Prostate gland (tissue), 2 donors: ENCODE data around the gene FRMD5. TPM values are rescaled to one million over a fixed set of nuclear protein-coding genes. Genes with fewer than 3 reads are reported as not detected.

ENCODE experiments used
- DNase-seq: peaks from one replicate; pipeline ENCODE4 v3.0.0-alpha.2; 2019; ENCODE audit warnings: low spot score
- H3K27ac ChIP-seq, 2 donors: fragments of 200-600 bp; sonication (generic); 2 replicates each; pipeline ENCODE4 v1.5.1; 2017 to 2019
- H3K27me3 ChIP-seq: fragments of 200-600 bp; sonication (generic); replicated peaks from 2 replicates; pipeline ENCODE4 v1.5.1; 2019; ENCODE audit not compliant: insufficient read depth
- H3K36me3 ChIP-seq, 2 donors: fragments of 200-600 bp; sonication (generic); 1 replicate in 1 of 2; 2 replicates in 1 of 2; pipeline versions ENCODE4 v1.5.1 to v1.8.1; 2017 to 2019
- H3K4me1 ChIP-seq: fragments of 200-600 bp; sonication (generic); replicated peaks from 2 replicates; pipeline ENCODE4 v1.5.1; 2019
- H3K4me3 ChIP-seq, 2 donors: fragments of 200-600 bp; sonication (generic); 2 replicates each; pipeline ENCODE4 v1.5.1; 2017 to 2019
- H3K9me3 ChIP-seq: fragments of 200-600 bp; sonication (generic); 2 replicates; pipeline ENCODE4 v1.5.1; 2017
- POLR2A ChIP-seq: fragments of 450-650 bp; IDR thresholded peaks from one replicate; pipeline ENCODE4 v1.6.1; 2016; ENCODE audit warnings: antibody characterized with exemption, mild to moderate bottlenecking
- POLR2AphosphoS5 ChIP-seq: sonication (generic); formaldehyde crosslinking; IDR thresholded peaks from one replicate; pipeline ENCODE4 v1.6.1; 2017; ENCODE audit warnings: antibody characterized with exemption
- WGBS: methylation state at CpG from one replicate; pipeline ENCODE4 v1.1.5; 2018; 5-methylcytosine and 5-hydroxymethylcytosine counted together
- intact Hi-C: fragments of 100-400 bp; cut with DNase I; formaldehyde crosslinking; loops from one replicate; pipeline ENCODE4 v1.14.2; 2022
- total RNA-seq, 2 donors: library from RNA; depleted of rRNA; stranded (reverse); fragments of >200 nt; gene quantifications; one replicate each; pipeline ENCODE4 v1.1.0, GENCODE V29; 2016
- TF ChIP-seq, protein P1 (sequence below), 4 experiments: fragments of 200-600 bp in 2 of 4; fragments of 450-650 bp in 2 of 4; sonication (generic) in 2 of 4; IDR thresholded peaks; 1 replicate in 3 of 4; 2 replicates in 1 of 4; pipeline ENCODE4 v1.5.1; 2016 to 2019; ENCODE audit warnings: antibody characterized with exemption in 4 of 4, mild to moderate bottlenecking in 2 of 4, moderate library complexity in 2 of 4

The FRMD5 gene
- total RNA-seq, 2 donors from 2014 or later = 0.36 to 8.1 TPM

GRCh38 chr15:43905755-43906154 is 289.3 kb downstream of the FRMD5 start:
- Histone ChIP-seq H3K36me3 (no peaks in the 10 kb centered on the region), H3K4me1 (no peaks in the 10 kb centered on the region), H3K27me3 (no peaks in the 10 kb centered on the region), H3K27ac (no peak overlapping the region), H3K4me3 (no peak overlapping the region), H3K9me3 (no peaks in the 10 kb centered on the region)
- WGBS = 86% methylated on average over 7 of the region's 7 CpGs
- no peak for DNase-seq
- intact Hi-C loops = loop anchor here (10.0 kb wide), 1 partner anchor 159 kb away; no protein-coding TSS in a partner anchor
- TF ChIP-seq POLR2AphosphoS5 (no peak), POLR2A (no peak)
- TF ChIP-seq, protein P1, sequence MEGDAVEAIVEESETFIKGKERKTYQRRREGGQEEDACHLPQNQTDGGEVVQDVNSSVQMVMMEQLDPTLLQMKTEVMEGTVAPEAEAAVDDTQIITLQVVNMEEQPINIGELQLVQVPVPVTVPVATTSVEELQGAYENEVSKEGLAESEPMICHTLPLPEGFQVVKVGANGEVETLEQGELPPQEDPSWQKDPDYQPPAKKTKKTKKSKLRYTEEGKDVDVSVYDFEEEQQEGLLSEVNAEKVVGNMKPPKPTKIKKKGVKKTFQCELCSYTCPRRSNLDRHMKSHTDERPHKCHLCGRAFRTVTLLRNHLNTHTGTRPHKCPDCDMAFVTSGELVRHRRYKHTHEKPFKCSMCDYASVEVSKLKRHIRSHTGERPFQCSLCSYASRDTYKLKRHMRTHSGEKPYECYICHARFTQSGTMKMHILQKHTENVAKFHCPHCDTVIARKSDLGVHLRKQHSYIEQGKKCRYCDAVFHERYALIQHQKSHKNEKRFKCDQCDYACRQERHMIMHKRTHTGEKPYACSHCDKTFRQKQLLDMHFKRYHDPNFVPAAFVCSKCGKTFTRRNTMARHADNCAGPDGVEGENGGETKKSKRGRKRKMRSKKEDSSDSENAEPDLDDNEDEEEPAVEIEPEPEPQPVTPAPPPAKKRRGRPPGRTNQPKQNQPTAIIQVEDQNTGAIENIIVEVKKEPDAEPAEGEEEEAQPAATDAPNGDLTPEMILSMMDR (IDR thresholded peaks at IDR 0.05) = no peak

- TF ChIP-seq POLR2A = no peak
- TF ChIP-seq POLR2AphosphoS5 = no peak
- TF ChIP-seq, protein P1 (IDR thresholded peaks at IDR 0.05) = peak; percentile 67 to 87 (median 74)
- Histone ChIP-seq H3K4me3 (no peak overlapping the region), H3K27me3 (no peaks in the 10 kb centered on the region), H3K36me3 (no peaks in the 10 kb centered on the region), H3K9me3 (no peaks in the 10 kb centered on the region), H3K4me1 (no peaks in the 10 kb centered on the region), H3K27ac (no peak overlapping the region)
- intact Hi-C loops = loop anchor here (5.0 to 10.0 kb wide), 2 partner anchors 161 to 313 kb away; no protein-coding TSS in a partner anchor
- DNase-seq = peak; percentile 25
- WGBS = 17% methylated on average over 8 of the region's 8 CpGs
Measured at GRCh38 chr15:43903864-43904290, 291.2 kb downstream of the FRMD5 start.

DNA sequence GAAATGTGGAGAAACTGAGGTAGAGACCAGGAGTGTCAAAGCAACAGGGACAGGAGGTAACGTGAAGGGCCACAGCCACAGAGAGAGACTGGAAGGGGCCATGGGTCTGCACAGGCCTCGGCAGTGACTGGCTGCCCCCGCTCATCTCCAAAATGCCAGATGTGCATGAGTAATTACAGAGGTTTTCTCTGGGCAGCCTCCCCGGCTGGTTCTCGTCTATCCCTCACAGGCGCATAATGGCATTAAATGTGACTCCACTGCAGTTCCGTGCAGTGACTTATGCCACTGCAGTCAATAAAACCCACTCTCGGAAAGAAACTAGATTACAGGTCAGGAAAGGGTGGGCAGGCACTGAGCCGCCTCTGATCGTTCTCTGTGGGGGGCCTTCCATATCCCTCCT is 293.6 kb downstream of the FRMD5 start:
- Histone ChIP-seq H3K4me3 (no peak overlapping the region), H3K27me3 (no peaks in the 10 kb centered on the region), H3K9me3 (no peaks in the 10 kb centered on the region), H3K27ac (no peak overlapping the region), H3K4me1 (no peaks in the 10 kb centered on the region), H3K36me3 (no peaks in the 10 kb centered on the region)
- 82% methylated on average over 10 of the region's 10 CpGs for WGBS
- TF ChIP-seq, protein P1 (IDR thresholded peaks at IDR 0.05) = no peak
- TF ChIP-seq POLR2AphosphoS5 (no peak), POLR2A (no peak)
- no peak for DNase-seq
- intact Hi-C loops = loop anchor here (5.0 to 10.0 kb wide), 2 partner anchors 163 to 316 kb away; no protein-coding TSS in a partner anchor

- no peak for DNase-seq
- no peaks in the 10 kb centered on the region for H3K27me3 ChIP-seq
- no peaks in the 10 kb centered on the region for H3K4me1 ChIP-seq
- intact Hi-C loops = loop anchor here (5.0 to 10.0 kb wide), 2 partner anchors 164 to 316 kb away; no protein-coding TSS in a partner anchor
- no peak overlapping the region for H3K4me3 ChIP-seq
- no peaks in the 10 kb centered on the region for H3K36me3 ChIP-seq
- no peak overlapping the region for H3K27ac ChIP-seq
- 95% methylated on average over 1 of the region's 1 CpG for WGBS
- TF ChIP-seq, protein P1 (IDR thresholded peaks at IDR 0.05) = no peak
- no peak for TF ChIP-seq POLR2AphosphoS5
- TF ChIP-seq POLR2A = no peak
- H3K9me3 ChIP-seq = no peaks in the 10 kb centered on the region
Measured at GRCh38 chr15:43900996-43901395, 294.1 kb downstream of the FRMD5 start.

- H3K9me3 ChIP-seq = no peaks in the 10 kb centered on the region
- no peaks in the 10 kb centered on the region for H3K4me1 ChIP-seq
- H3K27ac ChIP-seq = no peak overlapping the region
- WGBS = 88% methylated on average over 5 of the region's 5 CpGs
- TF ChIP-seq, protein P1 (IDR thresholded peaks at IDR 0.05) = no peak
- TF ChIP-seq POLR2AphosphoS5 = no peak
- no peak for TF ChIP-seq POLR2A
- DNase-seq = no peak
- no peaks in the 10 kb centered on the region for H3K36me3 ChIP-seq
- no peak overlapping the region for H3K4me3 ChIP-seq
- no peaks in the 10 kb centered on the region for H3K27me3 ChIP-seq
- intact Hi-C loops = loop anchor here (5.0 to 10.0 kb wide), 2 partner anchors 165 to 317 kb away; no protein-coding TSS in a partner anchor
Measured at GRCh38 chr15:43899928-43900327, 295.1 kb downstream of the FRMD5 start.
